DND-41 (cell line): ENCODE data around the gene PTGFRN.

ENCODE experiments used
- CTCF ChIP-seq: IDR thresholded peaks from 2 replicates; pipeline ENCODE4 v1.5.1; 2012; ENCODE audit warnings: borderline replicate concordance, low read length, moderate library complexity, mild to moderate bottlenecking; ENCODE audit not compliant: poor library complexity, severe bottlenecking; ENCODE audit errors: extremely low read depth
- EZH2 ChIP-seq: IDR thresholded peaks from 3 replicates; pipeline ENCODE4 v1.6.1; 2012; ENCODE audit warnings: borderline replicate concordance, low read depth, mild to moderate bottlenecking, moderate library complexity, low read length, inconsistent platforms; ENCODE audit not compliant: severe bottlenecking

GRCh38 chr1:116906812-116907211, 2.9 kb upstream of the PTGFRN start:
- no peak for TF ChIP-seq CTCF
- no peak for TF ChIP-seq EZH2
